Heart left ventricle (tissue), 13 donors: ENCODE measurements around the gene LARP7.

Experiments
- POLR2A ChIP-seq, 2 donors: fragments of 450-650 bp; IDR thresholded peaks; one replicate each; pipeline ENCODE4 v1.6.1; 2017; ENCODE audit warnings: antibody characterized with exemption in 2 of 2, mild to moderate bottlenecking in 2 of 2, moderate library complexity in 2 of 2
- TF ChIP-seq, protein P1 (sequence below), 12 donors: fragments of 200-600 bp; sonication (generic) in 4 of 12; IDR thresholded peaks; one replicate each; pipeline versions ENCODE4 v1.5.0 to v1.8.0; 2018 to 2022; ENCODE audit warnings: antibody characterized with exemption in 12 of 12, mild to moderate bottlenecking in 5 of 12
- donor health status: ischemic (EF 13 %, LVEDD 7.1; RV severe dilation, severe dysfunction).
- donor health status: DM: no; HTN: yes; CAD: no.
- donor health status: DM: no; HTN: no; CAD: no.
- donor health status: ischemic (EF 25% LVEDD 6.9; RV normal size, moderate dysfunction).
- donor health status: ischemic (EF 25% LVEDD 5.7; RV mildly dilated, moderate dysfunction).
- donor health status: ischemic (EF 35%, LVEDD 5.7; RV mildly dilated, moderate dysfunction).
- donor health status: nonischemic (EF 11% LVEDD 7.7; RV severe dilation, severe dysfunction).
- donor health status: DM: yes; HTN: yes; CAD: no.
- donor health status: PGD.
- donor health status: ischemic (EF 29% LVEDD 5.4; RV normal size, mild dysfunction).
- donor health status: nonischemic (EF 23%, LVEDD 6.1; RV moderate dilation, normal function).

GRCh38 chr4:112650332-112650731 lies 13.4 kb downstream of the LARP7 start:
- TF ChIP-seq, protein P1, sequence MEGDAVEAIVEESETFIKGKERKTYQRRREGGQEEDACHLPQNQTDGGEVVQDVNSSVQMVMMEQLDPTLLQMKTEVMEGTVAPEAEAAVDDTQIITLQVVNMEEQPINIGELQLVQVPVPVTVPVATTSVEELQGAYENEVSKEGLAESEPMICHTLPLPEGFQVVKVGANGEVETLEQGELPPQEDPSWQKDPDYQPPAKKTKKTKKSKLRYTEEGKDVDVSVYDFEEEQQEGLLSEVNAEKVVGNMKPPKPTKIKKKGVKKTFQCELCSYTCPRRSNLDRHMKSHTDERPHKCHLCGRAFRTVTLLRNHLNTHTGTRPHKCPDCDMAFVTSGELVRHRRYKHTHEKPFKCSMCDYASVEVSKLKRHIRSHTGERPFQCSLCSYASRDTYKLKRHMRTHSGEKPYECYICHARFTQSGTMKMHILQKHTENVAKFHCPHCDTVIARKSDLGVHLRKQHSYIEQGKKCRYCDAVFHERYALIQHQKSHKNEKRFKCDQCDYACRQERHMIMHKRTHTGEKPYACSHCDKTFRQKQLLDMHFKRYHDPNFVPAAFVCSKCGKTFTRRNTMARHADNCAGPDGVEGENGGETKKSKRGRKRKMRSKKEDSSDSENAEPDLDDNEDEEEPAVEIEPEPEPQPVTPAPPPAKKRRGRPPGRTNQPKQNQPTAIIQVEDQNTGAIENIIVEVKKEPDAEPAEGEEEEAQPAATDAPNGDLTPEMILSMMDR (IDR thresholded peaks at IDR 0.05) = no peak
- TF ChIP-seq POLR2A (IDR thresholded peaks at IDR 0.05) = no peak
